HCT116 (cell line): ENCODE measurements around the gene RPL41.

Experiments
- CEBPB ChIP-seq: IDR thresholded peaks from 2 replicates; pipeline ENCODE4 v1.6.1; 2012; ENCODE audit warnings: low read depth
- CTCF ChIP-seq, 3 experiments: fragments of 200-600 bp in 1 of 3; sonication (generic) in 1 of 3; IDR thresholded peaks in 2 of 3; conservative IDR thresholded peaks in 1 of 3; 2 replicates each; pipeline ENCODE4 v1.5.1; 2012 to 2017; ENCODE audit warnings: low read depth in 2 of 3, low read length in 2 of 3, antibody characterized with exemption in 1 of 3, borderline replicate concordance in 1 of 3, control low read depth in 1 of 3, mild to moderate bottlenecking in 1 of 3, mixed read lengths in 1 of 3, mixed run types in 1 of 3, moderate library complexity in 1 of 3; ENCODE audit not compliant: insufficient read depth in 1 of 3
- EZH2 ChIP-seq: fragments of 200-600 bp; sonication (generic); IDR thresholded peaks from 2 replicates; pipeline ENCODE4 v1.6.1; 2017; ENCODE audit warnings: antibody characterized with exemption, mixed run types
- MAX ChIP-seq: IDR thresholded peaks from 2 replicates; pipeline ENCODE4 v1.6.1; 2012
- YY1 ChIP-seq: IDR thresholded peaks from 2 replicates; pipeline ENCODE4 v1.6.1; 2011; ENCODE audit warnings: low read length, low read depth, moderate library complexity, mild to moderate bottlenecking; ENCODE audit not compliant: insufficient replicate concordance; ENCODE audit errors: extremely low read depth

GRCh38 chr12:56145217-56145616 is 28.8 kb downstream of the RPL41 start:
- TF ChIP-seq EZH2 (no peak), CTCF (IDR thresholded peaks at IDR 0.05 in 2 of 3, conservative IDR thresholded peaks at IDR 0.05 in 1 of 3; ENCODE audit: borderline replicate concordance in 1 of 3, insufficient read depth in 1 of 3, low read depth in 2 of 3, low read length in 2 of 3) (no peak), CEBPB (no peak), MAX (no peak), YY1 (no peak)
